Caco-2 (cell line): ENCODE results near the gene GID8. TPM values are rescaled to one million over a fixed set of nuclear protein-coding genes. Genes with fewer than 3 reads are reported as not detected.

ENCODE experiments used
- BruUV-seq: library from RNA; stranded (reverse); fragments of 400-500 nt; replicated peaks from 2 replicates; lab custom pipeline; 2021; lab: Mats Ljungman, UMichigan
- CTCF ChIA-PET: fragments of 300-600 bp; sonication (Branson Sonifier 250); formaldehyde crosslinking; loops from one replicate; lab custom pipeline; 2022; ENCODE audit warnings: antibody characterized with exemption; lab: Charles Lee
- POLR2A ChIA-PET: fragments of 300-600 bp; sonication (Branson Sonifier 250); formaldehyde crosslinking; loops from one replicate; lab custom pipeline; 2022; ENCODE audit warnings: antibody characterized with exemption; lab: Charles Lee
- DNase-seq, 2 experiments: peaks; one replicate each; pipeline versions ENCODE4 v3.0.0 to v3.0.0-alpha.2; 2020 to 2022
- H3K27me3 ChIP-seq: replicated peaks from 2 replicates; pipeline ENCODE4 v1.6.0; 2011; ENCODE audit warnings: low read length; ENCODE audit not compliant: control insufficient read depth, insufficient read depth
- H3K36me3 ChIP-seq: 2 replicates; pipeline ENCODE4 v1.5.1; 2011; ENCODE audit warnings: low read length; ENCODE audit not compliant: control insufficient read depth, insufficient read depth
- H3K4me1 ChIP-seq: fragments of 250-450 bp; sonication (Bioruptor Pico); 2 replicates; pipeline ENCODE4 v1.5.1; 2020; ENCODE audit warnings: mild to moderate bottlenecking
- H3K4me3 ChIP-seq: 2 replicates; pipeline ENCODE4 v1.5.1; 2011; ENCODE audit warnings: low read depth, mild to moderate bottlenecking, control low read depth, low read length
- H3K9me3 ChIP-seq: fragments of 250-450 bp; sonication (Bioruptor Pico); 2 replicates; pipeline ENCODE4 v1.5.1; 2020; ENCODE audit warnings: mild to moderate bottlenecking, moderate library complexity
- H3K27ac Mint-ChIP-seq: one replicate; pipeline ENCODE4 v1.8.0; 2022; ENCODE audit warnings: mixed read lengths; ENCODE audit not compliant: unreplicated experiment
- H3K27me3 Mint-ChIP-seq: one replicate; pipeline ENCODE4 v1.8.0; 2022; ENCODE audit warnings: mixed read lengths; ENCODE audit not compliant: insufficient read depth, unreplicated experiment
- H3K36me3 Mint-ChIP-seq: one replicate; pipeline ENCODE4 v1.8.0; 2022; ENCODE audit warnings: mild to moderate bottlenecking, mixed read lengths; ENCODE audit not compliant: insufficient read depth, unreplicated experiment
- H3K4me1 Mint-ChIP-seq: one replicate; pipeline ENCODE4 v1.8.0; 2022; ENCODE audit warnings: low read depth, mixed read lengths; ENCODE audit not compliant: unreplicated experiment
- H3K4me3 Mint-ChIP-seq: one replicate; pipeline ENCODE4 v1.8.0; 2022; ENCODE audit warnings: mild to moderate bottlenecking, moderate library complexity, mixed read lengths; ENCODE audit not compliant: unreplicated experiment
- H3K9me3 Mint-ChIP-seq: one replicate; pipeline ENCODE4 v1.8.0; 2022; ENCODE audit warnings: mixed read lengths; ENCODE audit not compliant: unreplicated experiment
- intact Hi-C: fragments of 100-400 bp; cut with micrococcal nuclease; formaldehyde crosslinking; loops from one replicate; pipeline ENCODE4 v1.10.0; 2022; ENCODE audit not compliant: unreplicated experiment
- total RNA-seq: library from RNA; stranded (reverse); gene quantifications from 2 replicates; pipeline ENCODE4 v1.2.3, GENCODE V29; 2022
- TF ChIP-seq, protein P1 (sequence below), 2 experiments: fragments of 200-600 bp in 1 of 2; IDR thresholded peaks; 1 replicate in 1 of 2; 2 replicates in 1 of 2; pipeline versions ENCODE4 v1.5.1 to v1.8.0; 2011 to 2022; ENCODE audit warnings: antibody characterized with exemption in 1 of 2, control low read depth in 1 of 2, inconsistent platforms in 1 of 2, low read depth in 1 of 2, low read length in 1 of 2, mild to moderate bottlenecking in 1 of 2, moderate library complexity in 1 of 2; ENCODE audit not compliant: insufficient read depth in 1 of 2, severe bottlenecking in 1 of 2, unreplicated experiment in 1 of 2

GID8 gene
- total RNA-seq, 1 experiment from 2014 or later, result 133 TPM

GRCh38 chr20:62925420-62926228 lies 12.3 kb upstream of the GID8 start:
- DNase-seq, result peak; percentile 70 to 76
- Mint-ChIP-seq H3K27me3 (no peaks in the 10 kb centered on the region), H3K4me1 (peaks cover 45% of the 10 kb centered on the region), H3K9me3 (no peaks in the 10 kb centered on the region), H3K36me3 (peaks cover 60% of the 10 kb centered on the region), H3K27ac (peak overlapping the region; percentile 95), H3K4me3 (peak overlapping the region; percentile 93)
- TF ChIP-seq, protein P1, sequence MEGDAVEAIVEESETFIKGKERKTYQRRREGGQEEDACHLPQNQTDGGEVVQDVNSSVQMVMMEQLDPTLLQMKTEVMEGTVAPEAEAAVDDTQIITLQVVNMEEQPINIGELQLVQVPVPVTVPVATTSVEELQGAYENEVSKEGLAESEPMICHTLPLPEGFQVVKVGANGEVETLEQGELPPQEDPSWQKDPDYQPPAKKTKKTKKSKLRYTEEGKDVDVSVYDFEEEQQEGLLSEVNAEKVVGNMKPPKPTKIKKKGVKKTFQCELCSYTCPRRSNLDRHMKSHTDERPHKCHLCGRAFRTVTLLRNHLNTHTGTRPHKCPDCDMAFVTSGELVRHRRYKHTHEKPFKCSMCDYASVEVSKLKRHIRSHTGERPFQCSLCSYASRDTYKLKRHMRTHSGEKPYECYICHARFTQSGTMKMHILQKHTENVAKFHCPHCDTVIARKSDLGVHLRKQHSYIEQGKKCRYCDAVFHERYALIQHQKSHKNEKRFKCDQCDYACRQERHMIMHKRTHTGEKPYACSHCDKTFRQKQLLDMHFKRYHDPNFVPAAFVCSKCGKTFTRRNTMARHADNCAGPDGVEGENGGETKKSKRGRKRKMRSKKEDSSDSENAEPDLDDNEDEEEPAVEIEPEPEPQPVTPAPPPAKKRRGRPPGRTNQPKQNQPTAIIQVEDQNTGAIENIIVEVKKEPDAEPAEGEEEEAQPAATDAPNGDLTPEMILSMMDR (IDR thresholded peaks at IDR 0.05; ENCODE audit: insufficient read depth in 1 of 2, low read depth in 1 of 2, low read length in 1 of 2, severe bottlenecking in 1 of 2, unreplicated experiment in 1 of 2), result no peak
- Histone ChIP-seq H3K27me3 (no peaks in the 10 kb centered on the region), H3K4me3 (peak overlapping the region; percentile 99), H3K36me3 (peaks cover 1% of the 10 kb centered on the region; the same call in 1 of the 2 replicates), H3K9me3 (no peaks in the 10 kb centered on the region), H3K4me1 (peaks cover 39% of the 10 kb centered on the region)
- POLR2A ChIA-PET, result interaction anchor here (0.7 to 2.2 kb wide), 2 partner anchors 12 to 29 kb away, joined by 3 to 16 read pairs; partner anchors contain the start of gene GID8
- intact Hi-C loops, result loop anchor here (1.0 kb wide), 3 partner anchors 12 to 27 kb away; partner anchors contain the start of gene SLC17A9
- CTCF ChIA-PET, result interaction anchor here (0.7 to 1.8 kb wide), 2 partner anchors 18 to 989 kb away, joined by 3 to 6 read pairs; no protein-coding TSS in a partner anchor
- BruUV-seq, result TSS peak; percentile 22

DNA sequence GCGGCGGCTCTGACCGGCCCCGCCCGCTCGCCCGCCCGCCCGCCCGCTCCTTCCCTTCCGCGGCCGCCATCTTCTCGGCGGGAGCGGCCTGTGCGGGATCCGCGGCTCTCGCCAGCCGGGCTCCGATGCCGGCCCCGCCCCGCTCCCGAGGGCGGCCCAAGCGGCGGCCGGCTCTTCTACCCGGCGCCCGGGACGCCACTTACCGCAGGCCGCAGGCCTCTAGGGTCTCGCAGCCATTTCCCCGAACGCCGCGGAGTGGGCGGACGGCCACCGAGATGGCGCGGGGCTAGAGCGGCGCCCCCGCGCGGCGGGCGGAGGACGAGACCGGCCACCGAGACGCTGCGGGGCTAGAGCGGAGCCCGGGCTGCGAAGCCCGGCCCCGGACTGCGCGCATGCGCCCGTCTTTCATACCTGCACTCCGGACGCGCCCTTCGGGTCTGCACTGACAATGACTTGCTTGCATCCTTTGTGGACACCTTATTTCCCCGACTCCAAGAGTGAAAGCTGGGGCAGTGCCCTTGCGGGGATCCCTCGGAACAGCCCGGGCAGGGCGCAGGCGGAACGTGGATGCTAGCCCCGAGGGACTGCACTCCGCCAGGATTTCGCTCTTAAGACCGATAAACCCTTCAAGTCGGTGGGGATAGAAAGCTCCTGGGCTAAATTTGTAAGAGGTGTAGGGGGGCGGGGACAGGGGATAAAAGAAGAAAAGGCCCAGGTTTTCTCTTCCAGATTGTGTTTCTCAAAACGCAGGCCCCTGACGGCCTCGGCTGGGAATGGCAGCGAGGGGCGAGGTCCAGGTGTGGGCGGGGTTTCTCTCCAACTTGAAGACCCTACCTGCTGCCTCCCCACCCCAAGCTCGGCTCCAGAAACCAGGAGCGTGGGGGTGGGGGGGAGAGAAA lies 11.5 kb upstream of the GID8 start, which contains the start of gene DIDO1:
DIDO1 (minus strand) TSS at position 277 of the 899 bp plus-strand sequence.
- H3K9me3 Mint-ChIP-seq, result no peaks in the 10 kb centered on the region
- Histone ChIP-seq H3K4me1 (peaks cover 31% of the 10 kb centered on the region), H3K4me3 (peak within 1 kb of the TSS; percentile 99), H3K27me3 (no peaks in the 10 kb centered on the region), H3K9me3 (no peaks in the 10 kb centered on the region), H3K36me3 (peaks cover 1% of the 10 kb centered on the region; the same call in 1 of the 2 replicates)
- peak within 1 kb of the TSS; percentile 95 for H3K27ac Mint-ChIP-seq
- CTCF ChIA-PET, result interaction anchor here (0.6 to 1.8 kb wide), 7 partner anchors 9 to 989 kb away, joined by 3 to 9 read pairs (median 3); no protein-coding TSS in a partner anchor
- TF ChIP-seq, protein P1 (IDR thresholded peaks at IDR 0.05; ENCODE audit: insufficient read depth in 1 of 2, low read depth in 1 of 2, low read length in 1 of 2, severe bottlenecking in 1 of 2, unreplicated experiment in 1 of 2), result peak; percentile 69 to 93
- no peaks in the 10 kb centered on the region for H3K27me3 Mint-ChIP-seq
- peaks cover 51% of the 10 kb centered on the region for H3K36me3 Mint-ChIP-seq
- POLR2A ChIA-PET, result interaction anchor here (1.0 to 1.8 kb wide), 3 partner anchors 9 to 18 kb away, joined by 3 to 19 read pairs (median 7); partner anchors contain the start of gene GID8
- peak within 1 kb of the TSS; percentile 93 for H3K4me3 Mint-ChIP-seq
- intact Hi-C loops, result loop anchor here (1.0 kb wide), 2 partner anchors 11 to 26 kb away; partner anchors contain the start of gene SLC17A9
- peak; percentile 96 to 99 for DNase-seq
- peaks cover 37% of the 10 kb centered on the region for H3K4me1 Mint-ChIP-seq
- no TSS peak for BruUV-seq
